ENCODE data around the gene RBM5.
A peak's percentile ranks its signal among the peaks of the same experiment; 100 is the strongest.

RBM5 gene

DNA sequence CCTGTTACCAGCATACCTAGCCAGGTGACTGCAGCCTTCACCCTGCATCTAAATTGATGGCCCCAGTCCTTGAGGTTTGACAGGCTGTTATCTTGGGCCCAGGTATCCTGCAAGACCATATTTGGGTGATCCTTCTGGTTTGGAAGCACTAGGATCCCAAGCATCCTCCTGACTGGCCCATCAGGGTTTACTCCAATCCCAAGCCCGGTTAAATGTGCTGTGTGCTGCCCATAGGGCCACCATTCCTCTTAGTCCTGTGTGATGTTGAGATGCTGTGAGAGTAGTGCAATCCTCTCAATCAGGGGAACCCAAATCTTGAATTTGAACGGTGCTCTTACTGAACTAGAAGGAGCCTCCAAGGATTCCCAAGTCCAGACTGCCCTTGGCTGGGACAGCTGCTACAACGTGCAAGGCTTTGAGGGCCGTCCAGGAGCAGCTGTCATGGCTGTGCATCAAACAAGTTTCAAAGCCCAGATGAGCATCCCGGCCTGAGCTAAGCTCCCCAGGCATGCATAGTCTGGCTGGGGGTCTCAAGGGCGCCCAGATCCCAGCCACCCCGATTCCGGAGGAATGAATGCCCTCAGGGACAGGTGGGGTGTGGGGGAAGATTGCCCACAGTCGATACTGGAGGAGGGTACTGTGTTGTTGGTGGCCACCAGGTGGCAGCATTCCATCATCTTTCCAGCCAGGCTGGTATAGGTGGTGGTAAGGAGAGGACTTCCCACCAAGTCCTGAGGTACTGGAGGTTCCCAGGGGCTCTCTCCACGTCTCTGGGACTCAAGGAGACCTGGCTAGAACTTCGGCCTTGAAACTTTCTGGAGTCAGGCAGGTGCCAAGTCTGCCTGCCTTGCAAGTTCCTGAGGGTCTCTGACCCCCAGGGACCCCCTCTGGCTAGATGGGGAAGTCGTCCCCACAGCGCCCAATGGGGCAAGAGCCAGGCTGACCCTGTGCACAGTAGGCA lies 32.6 kb downstream of the RBM5 start:
- peak; percentile 89 for DNase-seq (ENCODE audit: low spot score)

DNA sequence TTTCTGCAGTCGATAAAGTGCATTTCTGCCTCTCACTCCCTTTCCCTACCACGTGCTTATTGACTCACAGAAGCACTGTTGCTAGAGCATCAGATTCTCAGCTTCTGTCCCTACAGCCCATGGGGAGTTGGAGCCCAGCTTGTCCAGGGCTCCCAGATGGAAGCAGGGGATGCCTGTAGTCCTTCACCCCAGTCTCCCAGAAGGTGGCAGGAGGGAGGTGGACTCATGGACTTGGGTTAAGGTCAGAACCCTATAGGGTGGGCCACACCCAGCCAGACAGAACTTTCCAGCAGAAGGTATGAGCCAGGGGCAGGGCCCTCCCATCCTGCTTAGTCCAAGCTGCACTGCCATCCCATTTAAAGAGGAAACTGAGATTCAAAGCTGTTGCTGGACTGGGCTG lies 33.4 kb downstream of the RBM5 start:
- DNase-seq (ENCODE audit: low spot score) = no peak

DNA sequence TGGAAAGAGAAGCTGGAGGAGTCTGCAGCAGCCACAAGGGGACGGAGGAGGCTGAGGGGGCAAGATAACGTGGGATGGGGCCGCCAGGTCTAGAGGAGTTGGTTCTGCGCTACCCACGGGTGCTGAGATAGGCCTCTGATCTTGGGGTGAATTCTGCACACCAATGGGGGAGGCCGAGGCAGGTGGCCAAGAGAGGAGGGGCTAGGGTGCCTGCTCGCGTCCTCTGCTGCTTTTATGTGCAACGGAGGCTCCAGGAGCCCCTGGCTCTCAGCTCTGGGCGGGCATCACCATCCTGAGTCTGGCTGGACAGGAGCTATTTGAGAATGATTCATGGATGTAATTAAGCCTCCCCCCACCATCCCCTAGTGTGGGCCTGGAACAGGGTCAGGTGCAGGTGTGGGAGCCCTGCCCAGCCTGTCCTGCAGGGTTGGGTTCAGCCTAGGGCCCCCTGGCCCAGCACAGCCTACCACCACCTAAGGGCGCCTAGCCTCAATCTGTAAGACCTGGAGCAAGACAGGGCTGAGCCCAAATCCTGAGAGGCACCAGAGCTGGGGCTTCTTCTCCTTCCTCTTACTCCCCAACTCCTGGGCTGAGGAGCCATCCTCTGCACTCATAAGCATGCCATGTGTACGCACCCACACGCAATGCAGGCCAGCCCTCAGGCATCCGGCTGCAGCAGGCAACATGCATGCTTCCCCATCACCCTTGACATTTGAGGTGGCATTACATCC lies 34.1 kb downstream of the RBM5 start:
- no peak for DNase-seq (ENCODE audit: low spot score)

DNA sequence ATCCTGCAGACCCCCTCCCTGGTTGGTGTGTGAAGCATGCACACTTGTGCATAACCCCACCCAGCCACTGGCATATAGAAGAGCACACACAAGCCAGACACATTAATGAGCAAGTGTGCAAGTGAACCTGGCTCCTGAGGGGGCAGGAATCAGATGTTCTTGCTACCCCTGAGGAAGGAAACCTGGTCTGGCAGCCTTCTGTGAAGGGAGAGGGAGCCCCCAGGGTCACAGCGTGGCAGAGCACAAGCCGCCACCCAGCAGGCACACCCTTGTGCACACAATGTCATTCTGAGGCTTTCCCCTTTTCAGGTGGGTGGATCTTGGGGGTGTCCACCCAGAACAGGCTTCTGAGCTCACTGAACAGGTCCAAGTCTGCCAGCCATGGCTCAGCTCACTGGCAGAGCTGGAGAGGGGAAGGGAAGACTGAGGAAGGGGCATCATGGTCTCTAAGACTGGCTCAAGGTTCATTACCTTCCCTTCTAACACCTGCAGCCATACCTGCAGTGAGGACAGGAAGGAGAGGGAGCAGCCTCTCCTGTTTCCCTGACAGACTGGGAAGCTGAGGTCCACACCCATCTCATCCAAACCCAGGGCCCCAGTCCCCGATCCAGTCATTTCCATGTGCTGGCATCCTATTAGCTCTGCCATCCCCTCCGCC lies 34.8 kb downstream of the RBM5 start:
- DNase-seq (ENCODE audit: low spot score) = no peak

DNA sequence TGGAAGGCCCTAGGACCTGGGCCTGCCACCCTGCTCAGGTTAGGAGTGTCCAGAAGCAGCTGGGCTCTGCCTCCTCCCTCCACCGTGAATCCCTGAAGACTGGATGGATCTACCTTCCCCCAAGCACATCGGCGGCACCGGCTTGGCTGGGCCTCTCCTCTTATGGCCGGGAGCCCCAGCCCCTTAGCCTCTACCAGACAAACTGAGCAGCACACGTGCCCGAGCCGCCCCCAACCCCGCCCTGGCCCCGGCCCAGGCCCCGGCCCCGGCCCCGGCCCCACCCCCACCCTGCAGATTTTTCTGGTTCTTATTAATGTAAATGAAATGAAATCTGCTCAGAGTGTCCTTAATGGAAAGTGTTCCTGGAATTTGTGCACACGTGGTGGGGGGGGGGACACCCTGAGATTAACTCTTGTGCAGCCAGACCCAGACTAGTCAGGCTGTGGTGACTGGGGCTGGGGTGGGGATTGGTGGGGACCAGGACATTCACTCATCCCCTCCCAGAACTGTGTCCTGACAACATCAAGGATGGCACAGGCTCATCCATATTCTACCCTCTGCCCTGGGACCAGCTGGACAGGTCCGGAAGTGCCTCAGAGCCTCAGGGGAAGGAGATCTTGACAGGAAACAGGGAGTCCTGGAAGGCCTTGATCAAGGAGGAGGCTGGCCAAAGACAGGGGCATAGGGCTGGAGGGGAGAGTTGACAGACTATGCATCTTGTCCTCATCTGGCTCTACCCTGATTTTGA lies 35.5 kb downstream of the RBM5 start:
- no peak for DNase-seq (ENCODE audit: low spot score)

DNA sequence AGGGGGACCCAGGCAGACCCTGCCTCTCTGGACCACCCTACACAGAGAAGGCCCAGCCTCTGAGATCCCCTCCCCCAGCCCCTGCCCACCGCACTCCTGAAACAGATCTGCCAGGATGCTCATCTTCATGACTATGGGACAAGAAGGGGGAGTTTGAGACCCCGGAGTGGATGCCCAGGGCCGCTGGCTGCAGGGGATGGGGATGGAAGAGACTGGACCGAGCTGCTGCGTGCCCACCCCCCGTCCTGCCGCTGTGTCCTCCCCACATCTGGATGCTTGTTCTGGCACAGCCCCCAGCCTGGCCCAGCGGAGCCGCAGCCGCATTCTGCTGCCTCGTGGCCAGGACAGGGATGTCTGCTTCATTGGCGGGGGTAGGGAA lies 36.1 kb downstream of the RBM5 start:
- DNase-seq (ENCODE audit: low spot score) = no peak

DNA sequence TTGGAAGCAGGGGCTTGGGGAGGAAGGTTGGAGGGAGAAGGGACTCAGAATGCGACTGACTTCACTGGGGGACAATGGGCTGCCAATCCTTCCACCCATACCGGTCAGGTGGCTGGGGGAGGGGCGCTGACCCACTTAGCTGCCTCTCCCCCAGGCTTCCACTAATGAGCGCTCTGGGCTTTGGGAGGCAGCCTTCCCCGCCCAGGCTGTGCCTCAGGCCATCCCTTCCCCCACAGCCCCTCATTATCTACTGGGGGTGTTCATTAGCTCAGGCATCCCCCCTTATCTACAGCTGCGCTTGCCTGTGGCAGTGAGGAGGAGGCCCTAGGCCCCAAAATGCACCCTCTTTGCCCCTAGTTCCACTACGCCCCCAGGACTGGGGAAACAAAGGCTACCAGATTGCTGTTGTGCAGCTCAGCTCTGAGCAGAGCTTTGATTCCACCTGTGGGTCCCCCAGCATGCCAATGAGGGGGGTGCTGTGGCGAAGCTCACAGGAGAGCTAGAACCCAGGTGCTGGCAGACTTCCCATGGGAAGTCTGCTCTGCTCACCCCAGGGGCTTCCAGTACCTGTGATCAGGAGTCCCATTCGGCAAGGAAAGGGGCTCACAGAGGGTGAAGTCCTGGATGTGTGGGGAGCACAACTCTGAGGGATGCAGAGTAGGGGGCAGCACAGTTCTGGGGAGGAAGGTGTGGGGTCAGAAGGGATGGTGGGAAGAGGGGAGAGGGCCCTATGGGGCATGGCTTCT lies 37.0 kb downstream of the RBM5 start:
- DNase-seq (ENCODE audit: low spot score) = no peak

DNA sequence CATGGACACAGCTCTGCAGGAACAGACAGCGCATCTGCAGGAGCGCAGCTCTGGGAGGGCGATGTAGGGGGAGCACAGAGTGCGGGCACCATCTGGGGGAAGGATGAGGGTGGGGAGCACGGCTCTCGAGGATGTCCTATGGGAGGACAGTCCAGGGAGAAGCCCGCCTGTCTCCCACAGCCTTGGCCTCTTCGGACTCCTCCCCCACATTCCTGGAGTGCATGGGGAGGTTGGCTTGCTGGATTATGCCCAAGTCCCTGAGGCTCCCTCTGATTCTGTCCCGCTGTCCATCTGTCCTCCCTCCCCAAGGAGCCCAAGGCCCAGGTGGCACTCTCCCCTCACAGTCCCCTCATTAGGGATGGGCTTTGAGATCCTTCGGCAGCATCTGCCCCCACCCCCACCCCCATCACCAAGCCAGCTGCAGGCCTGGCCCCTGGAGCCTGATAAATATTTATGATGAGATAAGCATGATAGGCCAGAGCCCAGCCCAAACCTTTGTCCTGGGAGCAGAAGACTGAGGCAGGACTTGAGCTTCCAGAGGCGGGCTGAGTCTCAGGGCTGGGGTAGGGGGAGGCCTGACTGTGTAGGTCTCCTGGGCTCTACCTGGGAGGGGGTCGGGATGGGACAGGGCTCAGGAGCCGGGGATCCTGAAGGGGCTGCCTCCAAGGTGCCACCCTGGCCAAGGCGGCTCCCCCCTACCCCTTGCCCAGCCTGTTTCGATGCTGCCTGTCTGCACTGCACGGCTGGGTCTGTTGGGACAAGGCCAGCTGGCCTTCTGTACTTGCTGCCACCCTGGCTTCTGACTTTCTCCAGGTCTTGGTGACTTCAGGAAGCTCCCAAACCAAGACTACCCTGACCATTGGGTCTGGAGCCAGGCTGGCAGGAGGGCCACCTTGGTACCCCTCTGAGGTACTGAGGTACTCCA lies 37.8 kb downstream of the RBM5 start:
- no peak for DNase-seq (ENCODE audit: low spot score)

DNA sequence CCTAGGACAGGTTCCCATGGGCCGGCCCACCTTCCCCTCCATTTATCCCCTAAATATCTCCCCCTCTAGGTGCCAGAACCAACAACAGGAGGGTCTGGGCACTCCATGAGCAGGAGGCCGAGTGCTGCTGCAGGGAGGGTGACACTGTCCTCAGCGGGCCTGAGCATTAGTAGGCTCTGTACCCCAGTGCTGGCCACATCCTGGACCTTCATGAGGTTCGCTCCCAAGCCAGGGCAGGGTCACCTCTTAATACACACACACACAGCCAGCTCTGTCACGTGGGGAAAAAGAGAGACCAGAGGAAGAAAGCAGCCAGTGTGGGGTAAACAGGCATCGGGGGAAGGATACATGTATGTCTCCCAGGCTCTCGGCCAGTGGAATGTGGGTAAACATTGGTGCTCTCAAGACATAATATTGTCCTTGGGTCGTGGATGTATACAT lies 38.6 kb downstream of the RBM5 start:
- DNase-seq (ENCODE audit: low spot score) = no peak

DNA sequence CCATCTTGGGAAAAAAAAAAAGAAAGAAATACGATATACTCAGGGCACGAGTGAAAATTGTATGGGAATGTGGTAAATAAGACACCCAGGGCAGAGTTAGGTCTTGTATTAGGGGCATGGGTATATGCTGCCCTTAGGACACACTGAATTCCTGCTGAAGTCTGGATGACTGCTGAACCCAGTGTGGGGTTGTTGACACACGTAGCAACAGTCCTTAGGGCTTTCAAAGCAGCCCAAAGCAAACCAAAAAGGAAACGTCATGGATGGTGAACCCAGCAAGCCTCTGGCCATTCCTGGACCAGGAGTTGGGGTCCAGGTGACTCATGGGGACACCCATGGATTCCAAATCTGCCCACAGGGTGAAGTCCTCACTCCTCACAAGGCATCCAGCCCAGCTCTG lies 39.3 kb downstream of the RBM5 start:
- no peak for DNase-seq (ENCODE audit: low spot score)

DNA sequence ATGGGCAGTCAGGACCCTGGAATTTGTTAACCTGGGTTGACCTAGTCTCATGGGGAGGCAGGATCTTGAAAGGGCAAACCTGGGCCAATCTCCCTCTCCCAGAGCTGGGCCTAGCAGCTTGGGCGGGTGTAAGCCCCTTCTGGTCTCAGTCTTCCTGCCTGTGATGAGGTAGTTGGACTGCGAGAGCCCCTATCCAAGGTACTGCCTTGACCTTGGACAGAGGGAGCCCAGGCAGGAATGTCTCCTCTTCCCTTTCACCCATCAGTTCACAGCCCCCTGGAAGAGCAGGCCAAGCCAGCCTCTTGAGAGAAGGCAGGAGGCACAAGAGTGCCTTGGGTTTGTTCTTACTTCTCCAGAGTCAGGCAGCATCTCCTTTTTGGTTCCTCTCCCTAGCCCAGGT lies 41.7 kb downstream of the RBM5 start:
- DNase-seq (ENCODE audit: low spot score) = no peak

DNA sequence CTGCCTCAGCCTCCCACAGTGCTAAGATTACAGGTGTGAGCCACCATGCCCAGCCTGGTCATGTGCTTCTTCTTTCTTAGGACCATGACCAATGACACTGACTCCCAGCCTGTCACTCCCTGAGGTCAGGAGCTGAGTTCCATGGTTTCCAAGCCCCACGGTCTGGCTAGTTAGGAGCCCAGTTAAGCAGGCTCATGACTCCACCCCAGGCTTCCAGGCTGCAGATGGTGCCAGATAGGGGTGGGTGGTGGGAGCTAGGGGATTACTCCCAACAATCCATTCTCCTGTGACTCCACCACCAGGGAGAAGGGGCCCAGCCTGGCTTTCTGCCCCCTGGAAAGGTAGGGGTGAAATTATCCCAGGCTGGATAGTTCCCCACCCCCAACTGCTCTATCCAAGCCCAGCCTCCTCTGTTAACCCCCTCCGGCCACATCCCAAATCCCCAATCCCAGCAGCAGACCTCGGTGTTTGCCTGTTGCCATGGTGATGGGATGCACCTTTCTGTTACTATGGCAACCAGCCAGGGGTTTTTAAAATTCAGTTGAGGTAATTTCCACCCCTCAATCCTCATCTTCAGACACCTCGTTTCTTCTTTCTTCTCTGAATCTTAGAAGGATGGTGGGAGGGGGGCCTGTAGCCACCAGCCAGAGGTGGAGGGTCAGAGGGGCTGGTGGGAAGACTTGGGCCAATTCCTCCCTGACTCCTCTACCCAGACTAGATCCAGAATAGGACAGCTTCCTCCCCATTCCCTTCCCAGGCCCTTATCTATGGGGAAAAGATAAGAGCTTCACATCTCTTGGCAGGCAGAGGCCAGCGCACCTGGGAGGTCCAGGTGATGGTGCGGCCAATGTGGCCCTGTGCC lies 43.9 kb downstream of the RBM5 start:
- no peak for DNase-seq (ENCODE audit: low spot score)

DNA sequence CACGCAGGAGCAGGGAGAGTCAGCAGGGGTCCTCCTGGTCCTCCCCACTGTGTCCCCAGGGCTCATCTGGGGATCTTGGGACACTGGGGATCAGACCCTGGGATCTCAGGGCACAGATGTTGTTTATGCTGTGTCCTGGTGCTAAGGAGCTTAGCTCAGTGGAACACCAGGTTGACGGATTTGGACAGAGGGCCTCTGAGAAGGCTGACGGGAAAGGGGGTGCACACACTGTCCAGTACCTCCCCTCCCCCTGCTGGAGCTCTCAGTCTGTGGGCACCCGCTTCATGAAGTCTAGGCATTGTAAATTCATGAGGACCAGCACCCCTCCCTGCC lies 44.5 kb downstream of the RBM5 start:
- no peak for DNase-seq (ENCODE audit: low spot score)

DNA sequence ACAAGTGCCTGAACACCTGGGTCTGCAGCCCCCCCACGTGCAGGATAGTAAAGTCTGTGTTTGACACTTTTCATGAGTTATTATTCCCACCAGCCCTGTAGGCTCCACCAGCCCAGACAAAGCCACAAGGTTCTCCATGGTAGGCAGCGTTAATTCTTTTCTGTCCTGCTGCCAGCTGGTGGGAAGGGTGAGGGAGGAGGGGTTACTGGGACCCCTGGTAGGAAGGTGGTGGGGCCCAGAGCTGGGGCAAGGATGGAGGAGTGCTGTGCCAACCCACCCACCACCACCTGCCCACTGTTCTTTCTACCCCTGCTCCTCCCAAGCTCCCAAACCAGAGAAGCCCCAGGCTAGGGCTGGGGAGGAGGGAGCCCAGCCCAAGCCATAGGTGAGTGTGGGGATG lies 45.6 kb downstream of the RBM5 start:
- no peak for DNase-seq (ENCODE audit: low spot score)

DNA sequence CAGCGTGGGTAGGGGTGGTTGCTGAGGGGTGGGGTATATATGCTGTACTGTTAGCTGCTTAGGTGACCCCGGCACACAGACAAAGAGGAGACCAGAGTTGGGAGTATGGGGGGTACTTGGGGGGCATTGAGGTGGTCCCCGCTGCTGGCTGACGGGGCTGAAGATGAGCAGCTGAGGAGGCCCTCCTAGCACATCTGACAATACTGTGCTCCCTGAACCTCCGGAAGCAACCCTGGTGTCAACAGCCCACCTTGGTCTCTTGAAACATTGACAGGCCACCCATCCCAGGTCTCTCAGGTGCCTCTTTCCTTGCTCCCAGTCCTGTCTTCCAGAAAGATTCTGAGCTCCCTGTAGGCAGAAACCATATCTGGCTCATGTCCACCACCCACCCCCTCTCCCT lies 47.2 kb downstream of the RBM5 start:
- DNase-seq (ENCODE audit: low spot score) = no peak

DNA sequence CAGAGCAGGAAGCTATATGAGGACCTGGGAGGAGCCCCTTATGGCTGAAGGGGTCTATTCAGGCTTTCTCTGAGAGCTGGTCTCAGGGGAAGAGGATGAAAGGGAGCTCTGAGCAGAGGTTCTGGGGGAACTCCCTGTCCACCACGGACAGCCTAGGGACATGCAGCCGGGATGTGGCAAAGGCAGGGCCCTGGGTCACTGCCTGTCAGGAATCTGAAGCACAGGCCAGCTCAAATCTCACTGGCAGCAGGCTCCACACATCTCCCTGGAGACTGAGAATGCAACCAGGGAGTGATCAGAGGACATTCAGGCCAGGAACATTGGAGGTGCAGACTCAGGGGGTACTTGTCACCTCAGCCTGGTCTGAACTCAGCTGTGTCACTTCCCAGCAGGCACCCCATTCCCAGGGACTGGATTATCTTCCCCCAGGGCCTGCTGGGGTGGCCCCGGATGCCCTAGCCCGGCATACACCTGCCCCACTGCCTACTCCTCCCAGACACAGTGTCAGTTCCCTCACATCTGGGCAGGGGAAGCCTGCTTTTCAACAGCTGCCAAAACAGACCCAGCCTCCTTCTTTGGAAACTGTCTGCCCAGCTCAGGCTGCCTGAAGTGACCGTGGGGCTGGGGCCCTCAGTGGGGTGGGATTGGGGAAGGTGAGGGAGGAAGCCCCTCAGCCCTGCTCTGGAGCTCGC lies 48.1 kb downstream of the RBM5 start:
- no peak for DNase-seq (ENCODE audit: low spot score)

DNA sequence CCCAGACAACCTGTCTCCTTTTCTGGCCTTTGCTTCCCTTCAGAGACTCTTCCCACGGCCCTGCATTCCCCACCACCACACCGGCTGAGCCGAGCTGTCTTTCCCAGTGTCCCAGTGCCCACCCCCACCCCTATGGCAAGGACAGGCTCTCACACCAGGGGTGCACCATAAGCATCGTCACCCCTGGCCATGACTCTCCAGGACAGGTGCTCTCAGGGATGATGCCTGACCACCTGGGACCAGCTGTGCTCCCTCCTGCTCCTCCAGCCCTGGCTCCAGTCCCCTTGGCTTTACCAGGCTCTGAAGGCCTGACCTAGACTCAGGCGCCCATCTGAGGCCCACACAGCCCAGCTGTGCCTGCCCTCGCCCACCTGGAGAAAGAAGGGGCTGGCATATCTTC lies 48.8 kb downstream of the RBM5 start:
- no peak for DNase-seq (ENCODE audit: low spot score)

DNA sequence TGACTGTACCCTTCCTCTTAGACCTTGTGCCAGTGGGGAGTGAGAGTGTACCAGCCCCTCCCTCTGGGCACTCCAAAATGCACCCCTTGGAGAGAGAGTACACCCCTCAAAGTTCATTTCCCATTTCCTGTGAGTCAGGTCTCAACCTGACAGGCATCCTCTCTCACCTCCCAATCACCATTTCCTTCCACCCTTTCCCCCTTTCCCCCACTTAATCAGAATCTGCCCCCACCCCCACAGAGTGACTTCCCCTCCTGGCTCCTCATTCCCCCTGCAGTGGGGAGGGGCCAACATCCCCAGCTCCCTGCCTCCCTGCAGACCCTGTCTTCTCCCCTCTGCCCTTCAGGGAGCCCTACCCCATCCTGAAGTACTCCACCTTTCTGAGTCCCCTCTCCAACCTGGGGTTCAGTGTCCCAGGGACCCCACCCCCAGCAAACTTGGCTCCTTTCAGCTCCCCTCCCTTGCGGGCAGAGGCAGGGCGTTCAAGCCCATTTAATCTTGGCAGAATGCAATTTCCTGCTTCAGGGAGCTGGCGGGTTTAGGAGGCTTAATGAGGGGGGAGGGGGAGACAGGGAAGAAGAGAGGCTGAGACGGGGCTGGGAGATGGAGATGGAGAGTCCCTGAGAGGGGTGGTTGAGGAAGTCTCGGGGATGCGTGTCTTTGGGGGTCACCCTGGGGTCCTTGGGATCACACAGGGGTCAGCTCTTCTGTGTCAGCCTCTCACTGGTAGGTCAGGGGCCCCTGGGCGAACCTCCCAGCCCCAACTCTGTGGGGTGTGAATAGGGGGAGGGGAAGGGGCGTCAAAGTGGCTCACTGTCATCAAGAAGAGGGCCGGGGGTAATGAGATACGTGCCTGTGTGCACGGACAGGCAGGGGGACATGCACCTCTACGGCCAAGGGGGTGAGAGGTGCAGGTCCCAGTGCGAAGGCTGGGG lies 49.8 kb downstream of the RBM5 start:
- no peak for DNase-seq (ENCODE audit: low spot score)
